Measurements from ENCODE around the gene MYL4. TPM values are rescaled to one million over a fixed set of nuclear protein-coding genes. Genes with fewer than 3 reads are reported as not detected.

The MYL4 gene
- total and polyA plus RNA-seq, 12 donors, result 0.36 to 4.9 (median 0.98) TPM; not detected in 6

GRCh38 chr17:47197821-47198220, 11.3 kb upstream of the MYL4 start:
- no peak overlapping the region for H3K27ac ChIP-seq
- no peaks in the 10 kb centered on the region for H3K4me1 ChIP-seq (replicated peaks in 1 of 2)
- DNase-seq, result no peak
- no peaks in the 10 kb centered on the region for H3K27me3 ChIP-seq
- no peaks in the 10 kb centered on the region for H3K36me3 ChIP-seq (replicated peaks in 1 of 2)
- H3K9me3 ChIP-seq (replicated peaks in 1 of 3), result no peaks in the 10 kb centered on the region
- TF ChIP-seq CTCF (IDR thresholded peaks at IDR 0.05) (no peak), POLR2A (IDR thresholded peaks at IDR 0.05) (no peak)
- intact Hi-C loops (cut with DNase I), result no loop called here
- H3K4me3 ChIP-seq, result no peak overlapping the region

GRCh38 chr17:47199627-47200324, 9.4 kb upstream of the MYL4 start:
- Histone ChIP-seq H3K27me3 (no peaks in the 10 kb centered on the region), H3K4me3 (no peak overlapping the region), H3K36me3 (replicated peaks in 1 of 2) (no peaks in the 10 kb centered on the region), H3K9me3 (replicated peaks in 1 of 3) (no peaks in the 10 kb centered on the region), H3K4me1 (replicated peaks in 1 of 2) (peaks cover 0 to 9% of the 10 kb centered on the region in 2 donors), H3K27ac (peak overlapping the region in 3 of 5 donors; percentile 0 to 63 (median 29))
- no peak for DNase-seq
- intact Hi-C loops (cut with DNase I), result no loop called here
- TF ChIP-seq CTCF (IDR thresholded peaks at IDR 0.05) (no peak), POLR2A (IDR thresholded peaks at IDR 0.05) (no peak)
- WGBS, 4 donors, result 90 to 95% (median 92%) methylated on average over 8 of the region's 8 CpGs

GRCh38 chr17:47200325-47200664, 8.9 kb upstream of the MYL4 start:
- Histone ChIP-seq H3K36me3 (replicated peaks in 1 of 2) (no peaks in the 10 kb centered on the region), H3K9me3 (replicated peaks in 1 of 3) (no peaks in the 10 kb centered on the region), H3K4me1 (replicated peaks in 1 of 2) (peaks cover 4 to 14% of the 10 kb centered on the region in 2 donors), H3K27me3 (no peaks in the 10 kb centered on the region), H3K27ac (peak overlapping the region in 3 of 5 donors; percentile 0 to 63 (median 29)), H3K4me3 (no peak overlapping the region)
- WGBS, 4 donors, result 61 to 76% (median 64%) methylated on average over 4 of the region's 4 CpGs
- intact Hi-C loops (cut with DNase I), result no loop called here
- TF ChIP-seq CTCF (IDR thresholded peaks at IDR 0.05), result no peak
- TF ChIP-seq POLR2A (IDR thresholded peaks at IDR 0.05), result no peak
- no peak for DNase-seq

- Histone ChIP-seq H3K4me1 (replicated peaks in 1 of 2) (peaks cover 10 to 20% of the 10 kb centered on the region in 2 donors), H3K4me3 (no peak overlapping the region), H3K27ac (no peak overlapping the region), H3K9me3 (replicated peaks in 1 of 3) (no peaks in the 10 kb centered on the region), H3K27me3 (no peaks in the 10 kb centered on the region), H3K36me3 (replicated peaks in 1 of 2) (no peaks in the 10 kb centered on the region)
- WGBS, 4 donors, result 81 to 93% (median 84%) methylated on average over 4 of the region's 4 CpGs
- intact Hi-C loops (cut with DNase I), result no loop called here
- DNase-seq, result no peak
- TF ChIP-seq POLR2A (IDR thresholded peaks at IDR 0.05) (no peak), CTCF (IDR thresholded peaks at IDR 0.05) (no peak)
Measured at GRCh38 chr17:47201166-47201565, 8.0 kb upstream of the MYL4 start.
